Panc1 (cell line): Measurements from ENCODE around the gene BACH2. TPM values are rescaled to one million over a fixed set of nuclear protein-coding genes. Genes with fewer than 3 reads are reported as not detected.

Experiments used
- ATAC-seq: fragments of 200-7000 bp; cut with Tn5 transposase; 2 replicates; pipeline ENCODE4 v1.9.1; 2020; ENCODE audit warnings: mild to moderate bottlenecking, moderate library complexity
- BruUV-seq: library from RNA; stranded (reverse); fragments of 400-500 nt; replicated peaks from 2 replicates; lab custom pipeline; 2021; lab: Mats Ljungman, UMichigan
- CTCF ChIA-PET: fragments of 300-600 bp; sonication (Branson Sonifier 250); formaldehyde crosslinking; loops from one replicate; lab custom pipeline; 2022; ENCODE audit warnings: antibody characterized with exemption; lab: Charles Lee
- POLR2A ChIA-PET: fragments of 300-600 bp; sonication (Branson Sonifier 250); formaldehyde crosslinking; loops from one replicate; lab custom pipeline; 2022; ENCODE audit warnings: antibody characterized with exemption; lab: Charles Lee
- DNase-seq: peaks from one replicate; pipeline ENCODE4 v3.0.0-alpha.2; 2010; ENCODE audit warnings: low read depth, low spot score
- H3K27ac ChIP-seq: 2 replicates; pipeline ENCODE4 v1.5.1; 2011; ENCODE audit warnings: mild to moderate bottlenecking, low read length, inconsistent platforms
- H3K27me3 ChIP-seq: fragments of 200-500 bp; sonication (Bioruptor generic); 2 replicates; pipeline ENCODE4 v1.6.0; 2014; ENCODE audit warnings: low read length, inconsistent platforms; ENCODE audit not compliant: control insufficient read depth, insufficient read depth
- H3K36me3 ChIP-seq: fragments of 200-500 bp; sonication (Bioruptor generic); 2 replicates; pipeline ENCODE4 v1.5.1; 2014; ENCODE audit warnings: inconsistent platforms, mild to moderate bottlenecking, low read length, moderate library complexity; ENCODE audit not compliant: control insufficient read depth, insufficient read depth
- H3K4me1 ChIP-seq: 2 replicates; pipeline ENCODE4 v1.5.1; 2011; ENCODE audit warnings: inconsistent platforms, mild to moderate bottlenecking, low read length, moderate library complexity; ENCODE audit not compliant: control insufficient read depth, insufficient read depth
- H3K4me3 ChIP-seq, 2 experiments: 2 replicates each; pipeline ENCODE4 v1.5.1; 2011 to 2012; ENCODE audit warnings: low read depth in 2 of 2, low read length in 2 of 2, mild to moderate bottlenecking in 2 of 2, inconsistent platforms in 1 of 2, moderate library complexity in 1 of 2
- H3K9me3 ChIP-seq: fragments of 200-500 bp; sonication (Bioruptor generic); 2 replicates; pipeline ENCODE4 v1.5.1; 2014; ENCODE audit warnings: low read depth, mild to moderate bottlenecking, inconsistent platforms, low read length, moderate library complexity; ENCODE audit not compliant: control insufficient read depth, insufficient read depth
- CTCF ChIP-seq: fragments of 450-650 bp; IDR thresholded peaks from 2 replicates; pipeline ENCODE4 v1.5.1; 2017; ENCODE audit warnings: mild to moderate bottlenecking
- POLR2AphosphoS5 ChIP-seq: IDR thresholded peaks from 2 replicates; pipeline ENCODE4 v1.6.1; 2012; ENCODE audit warnings: mild to moderate bottlenecking, low read depth, low read length, moderate library complexity
- REST ChIP-seq, 2 experiments: IDR thresholded peaks; 2 replicates each; pipeline ENCODE4 v1.6.1; 2011 to 2012; ENCODE audit warnings: low read depth in 2 of 2, control low read depth in 1 of 2, low read length in 1 of 2, mild to moderate bottlenecking in 1 of 2, moderate library complexity in 1 of 2; ENCODE audit not compliant: insufficient read depth in 1 of 2
- SIN3A ChIP-seq: IDR thresholded peaks from 2 replicates; pipeline ENCODE4 v1.6.1; 2012; ENCODE audit warnings: low read depth, mild to moderate bottlenecking, low read length, moderate library complexity, borderline replicate concordance; ENCODE audit not compliant: insufficient read depth
- TCF7L2 ChIP-seq: IDR thresholded peaks from 2 replicates; pipeline ENCODE4 v1.6.1; 2011; ENCODE audit warnings: mild to moderate bottlenecking, low read depth, low read length, inconsistent platforms
- in situ Hi-C: cut with HindIII; loops from 2 replicates; pipeline ENCODE4 v1.10.0; 2016; ENCODE audit warnings: low sequenced_read_pairs, low pct_unique_long_range_greater_than_20kb
- intact Hi-C: fragments of 100-400 bp; cut with micrococcal nuclease; formaldehyde crosslinking; loops from one replicate; pipeline ENCODE4 v1.10.0; 2022; ENCODE audit not compliant: unreplicated experiment
- total RNA-seq: library from RNA; stranded (reverse); gene quantifications from one replicate; pipeline ENCODE4 v1.2.1, GENCODE V29; 2021; ENCODE audit not compliant: unreplicated experiment

The BACH2 gene
- total RNA-seq, 1 experiment from 2014 or later = 1.6 TPM

- CTCF ChIA-PET = no interaction called here
Observed at GRCh38 chr6:90040931-90041330, 255.7 kb downstream of the BACH2 start.

GRCh38 chr6:90039911-90040310 is 256.7 kb downstream of the BACH2 start:
- ATAC-seq (no peak), DNase-seq (no peak)
- no peaks in the 10 kb centered on the region; the same call in 1 of the 2 replicates for H3K27me3 ChIP-seq
- TF ChIP-seq POLR2AphosphoS5 (no peak), TCF7L2 (no peak), REST (IDR thresholded peaks at IDR 0.05; ENCODE audit: insufficient read depth in 1 of 2, low read depth in 2 of 2, low read length in 1 of 2) (no peak), SIN3A (no peak), CTCF (no peak)
- no TSS peak for BruUV-seq
- no peaks in the 10 kb centered on the region for H3K36me3 ChIP-seq
- no peak overlapping the region for H3K4me3 ChIP-seq
- in situ Hi-C loops = no loop called here
- CTCF ChIA-PET = no interaction called here
- POLR2A ChIA-PET = no interaction called here
- no peak overlapping the region for H3K27ac ChIP-seq
- no peaks in the 10 kb centered on the region for H3K9me3 ChIP-seq
- intact Hi-C loops = no loop called here
- H3K4me1 ChIP-seq = no peaks in the 10 kb centered on the region

More at GRCh38 chr6:90040931-90041330, 255.7 kb downstream of the BACH2 start:
- H3K27me3 ChIP-seq = no peaks in the 10 kb centered on the region; the same call in 1 of the 2 replicates
- no peak overlapping the region for H3K4me3 ChIP-seq
- in situ Hi-C loops = no loop called here
- no TSS peak for BruUV-seq
- H3K9me3 ChIP-seq = no peaks in the 10 kb centered on the region
- no peaks in the 10 kb centered on the region for H3K4me1 ChIP-seq
- intact Hi-C loops = no loop called here
- TF ChIP-seq TCF7L2 (no peak), REST (IDR thresholded peaks at IDR 0.05; ENCODE audit: insufficient read depth in 1 of 2, low read depth in 2 of 2, low read length in 1 of 2) (no peak), SIN3A (no peak), CTCF (no peak), POLR2AphosphoS5 (no peak)
- ATAC-seq = no peak
- POLR2A ChIA-PET = no interaction called here
- no peak for DNase-seq
- H3K27ac ChIP-seq = no peak overlapping the region
- H3K36me3 ChIP-seq = no peaks in the 10 kb centered on the region
